Left hindlimb (tissue), 1 donor: Measurements from ENCODE around the gene PARD3.
"Not testable (repeated sequence)": the region's sequence is repeated elsewhere in the genome, so short reads cannot be mapped to it uniquely, and the experiment has no call there.

Source experiments
- DNase-seq: peaks from one replicate; pipeline ENCODE4 v3.0.0-alpha.2; 2018

The PARD3 gene

GRCh38 chr10:34479520-34480179 lies 335.4 kb downstream of the PARD3 start:
- DNase-seq = no peak

- DNase-seq = no peak
Measured at GRCh38 chr10:34477249-34477648, 337.8 kb downstream of the PARD3 start.

GRCh38 chr10:34476608-34477007 lies 338.5 kb downstream of the PARD3 start:
- no peak for DNase-seq

- no peak for DNase-seq
Measured at GRCh38 chr10:34475786-34476185, 339.3 kb downstream of the PARD3 start.

GRCh38 chr10:34475274-34475646 lies 339.8 kb downstream of the PARD3 start:
- no peak for DNase-seq

GRCh38 chr10:34474555-34475273 lies 340.4 kb downstream of the PARD3 start:
- DNase-seq = no peak

GRCh38 chr10:34474009-34474376 lies 341.1 kb downstream of the PARD3 start:
- DNase-seq = no peak

GRCh38 chr10:34473174-34474008 lies 341.7 kb downstream of the PARD3 start:
- DNase-seq = no peak

GRCh38 chr10:34470307-34470706 lies 344.8 kb downstream of the PARD3 start:
- no peak for DNase-seq

GRCh38 chr10:34469446-34469845 lies 345.6 kb downstream of the PARD3 start:
- DNase-seq = no peak

GRCh38 chr10:34467902-34468301 lies 347.2 kb downstream of the PARD3 start:
- DNase-seq = no peak

- DNase-seq = no peak
Measured at GRCh38 chr10:34467364-34467763, 347.7 kb downstream of the PARD3 start.

- no peak for DNase-seq
Measured at GRCh38 chr10:34465678-34466077, 349.4 kb downstream of the PARD3 start.

GRCh38 chr10:34464591-34464990 lies 350.5 kb downstream of the PARD3 start:
- DNase-seq = no peak

- DNase-seq = no peak
Measured at GRCh38 chr10:34464000-34464399, 351.1 kb downstream of the PARD3 start.

- DNase-seq = no peak
Measured at GRCh38 chr10:34462993-34463392, 352.1 kb downstream of the PARD3 start.

GRCh38 chr10:34462056-34462455 lies 353.0 kb downstream of the PARD3 start:
- DNase-seq = no peak

GRCh38 chr10:34454590-34455261 lies 360.4 kb downstream of the PARD3 start:
- DNase-seq = no peak

GRCh38 chr10:34449836-34450235 lies 365.3 kb downstream of the PARD3 start:
- DNase-seq = no peak

GRCh38 chr10:34446049-34446448 lies 369.0 kb downstream of the PARD3 start:
- no peak for DNase-seq

- no peak for DNase-seq
Measured at GRCh38 chr10:34444223-34445183, 370.6 kb downstream of the PARD3 start.

GRCh38 chr10:34439386-34439785 lies 375.7 kb downstream of the PARD3 start:
- not testable (repeated sequence) for DNase-seq
